CD4-positive, alpha-beta memory T cell (primary cell): Measurements from ENCODE around the gene PTPRD. TPM values are rescaled to one million over a fixed set of nuclear protein-coding genes. Genes with fewer than 3 reads are reported as not detected.

Source experiments
- CTCF ChIA-PET: fragments of 350-600 bp; sonication (Branson Sonifier 250); formaldehyde crosslinking; loops from one replicate; lab custom pipeline; 2021; ENCODE audit warnings: inconsistent platforms; ENCODE audit not compliant: partially characterized antibody; lab: Charles Lee
- POLR2A ChIA-PET: fragments of 350-600 bp; sonication (Branson Sonifier 250); formaldehyde crosslinking; loops from one replicate; lab custom pipeline; 2021; ENCODE audit not compliant: partially characterized antibody; lab: Charles Lee
- DNase-seq, 5 donors: peaks; one replicate each; pipeline versions ENCODE4 v3.0.0 to v3.0.0-alpha.2; 2020 to 2022; ENCODE audit warnings: mixed read lengths in 1 of 5
- H3K27ac ChIP-seq: one replicate; pipeline ENCODE4 v1.7.0; 2013; ENCODE audit warnings: low read depth, low read length
- H3K27me3 ChIP-seq: 2 replicates; pipeline ENCODE4 v1.7.0; 2013; ENCODE audit warnings: mild to moderate bottlenecking, low read length, moderate library complexity; ENCODE audit not compliant: insufficient read depth
- H3K36me3 ChIP-seq: 2 replicates; pipeline ENCODE4 v1.7.0; 2013; ENCODE audit warnings: mild to moderate bottlenecking, low read length, moderate library complexity; ENCODE audit not compliant: insufficient read depth
- H3K4me1 ChIP-seq: 2 replicates; pipeline ENCODE4 v1.7.0; 2013; ENCODE audit warnings: mild to moderate bottlenecking, low read length, moderate library complexity; ENCODE audit not compliant: insufficient read depth
- H3K4me3 ChIP-seq, 2 donors: one replicate each; pipeline ENCODE4 v1.7.0; 2013; ENCODE audit warnings: low read length in 2 of 2, mild to moderate bottlenecking in 1 of 2
- H3K9me3 ChIP-seq, 2 donors: one replicate each; pipeline ENCODE4 v1.7.0; 2013; ENCODE audit warnings: low read length in 2 of 2, control low read depth in 1 of 2; ENCODE audit not compliant: control insufficient read depth in 1 of 2
- H3K27ac Mint-ChIP-seq, 7 donors: one replicate each; pipeline ENCODE4 v1.8.0; 2020 to 2021; ENCODE audit warnings: mixed read lengths in 7 of 7, mild to moderate bottlenecking in 6 of 7, inconsistent platforms in 3 of 7, moderate library complexity in 3 of 7
- H3K27me3 Mint-ChIP-seq, 2 donors: one replicate each; pipeline ENCODE4 v1.8.0; 2020 to 2021; ENCODE audit warnings: mixed read lengths in 2 of 2
- H3K36me3 Mint-ChIP-seq, 2 donors: one replicate each; pipeline ENCODE4 v1.8.0; 2020 to 2021; ENCODE audit warnings: mixed read lengths in 2 of 2, inconsistent platforms in 1 of 2, mild to moderate bottlenecking in 1 of 2
- H3K4me1 Mint-ChIP-seq, 4 donors: one replicate each; pipeline ENCODE4 v1.8.0; 2020 to 2021; ENCODE audit warnings: mixed read lengths in 4 of 4, mild to moderate bottlenecking in 1 of 4
- H3K4me3 Mint-ChIP-seq, 8 donors: one replicate each; pipeline ENCODE4 v1.8.0; 2020 to 2021; ENCODE audit warnings: mixed read lengths in 8 of 8, mild to moderate bottlenecking in 7 of 8, moderate library complexity in 6 of 8, inconsistent platforms in 3 of 8
- H3K9me3 Mint-ChIP-seq, 8 donors: one replicate each; pipeline ENCODE4 v1.8.0; 2020 to 2021; ENCODE audit warnings: mixed read lengths in 8 of 8, mild to moderate bottlenecking in 5 of 8, inconsistent platforms in 3 of 8, moderate library complexity in 1 of 8
- intact Hi-C: fragments of 100-400 bp; cut with micrococcal nuclease; formaldehyde crosslinking; loops from one replicate; pipeline ENCODE4 v1.15.1; 2023
- polyA plus RNA-seq, 2 donors: library from polyadenylated mRNA; unstranded; fragments of 300-500 nt; fragmentation: Illumina TruSeq; gene quantifications; one replicate each; pipeline ENCODE4 v1.2.3, GENCODE V29; 2021
- total RNA-seq, 2 experiments: library from RNA; stranded (reverse); gene quantifications; one replicate each; pipeline ENCODE4 v1.2.3, GENCODE V29; 2021

PTPRD gene
- total and polyA plus RNA-seq, 4 experiments from 2014 or later: not detected

- Histone ChIP-seq H3K4me1 (no peaks in the 10 kb centered on the region), H3K27me3 (no peaks in the 10 kb centered on the region), H3K36me3 (no peaks in the 10 kb centered on the region), H3K27ac (no peak overlapping the region), H3K9me3 (no peaks in the 10 kb centered on the region), H3K4me3 (no peak overlapping the region)
- Mint-ChIP-seq H3K27ac (no peak overlapping the region), H3K36me3 (no peaks in the 10 kb centered on the region), H3K9me3 (peaks cover 0 to 10% (median 4%) of the 10 kb centered on the region in 8 donors), H3K27me3 (no peaks in the 10 kb centered on the region), H3K4me1 (no peaks in the 10 kb centered on the region), H3K4me3 (no peak overlapping the region)
- ChIA-PET POLR2A (no interaction called here), CTCF (no interaction called here)
- no peak for DNase-seq
- intact Hi-C loops: no loop called here
Observed at GRCh38 chr9:9257999-9258498, 1354.8 kb downstream of the PTPRD start.

GRCh38 chr9:9246726-9247125 lies 1366.1 kb downstream of the PTPRD start:
- H3K4me1 ChIP-seq: no peaks in the 10 kb centered on the region
- no peaks in the 10 kb centered on the region for H3K27me3 ChIP-seq
- H3K9me3 ChIP-seq: no peaks in the 10 kb centered on the region
- Mint-ChIP-seq H3K4me3 (no peak overlapping the region), H3K27ac (no peak overlapping the region), H3K9me3 (peaks cover 0 to 14% (median 3%) of the 10 kb centered on the region in 8 donors), H3K27me3 (no peaks in the 10 kb centered on the region), H3K4me1 (no peaks in the 10 kb centered on the region), H3K36me3 (no peaks in the 10 kb centered on the region)
- DNase-seq: no peak
- no peak overlapping the region for H3K4me3 ChIP-seq
- POLR2A ChIA-PET: no interaction called here
- no peaks in the 10 kb centered on the region for H3K36me3 ChIP-seq
- intact Hi-C loops: no loop called here
- CTCF ChIA-PET: no interaction called here
- no peak overlapping the region for H3K27ac ChIP-seq

- H3K9me3 Mint-ChIP-seq: peaks cover 0 to 27% (median 7%) of the 10 kb centered on the region in 8 donors
- POLR2A ChIA-PET: no interaction called here
- CTCF ChIA-PET: no interaction called here
Observed at GRCh38 chr9:9231946-9232345, 1380.9 kb downstream of the PTPRD start.

GRCh38 chr9:9229269-9229668 lies 1383.5 kb downstream of the PTPRD start:
- intact Hi-C loops: no loop called here
- DNase-seq: no peak
- Histone ChIP-seq H3K27me3 (no peaks in the 10 kb centered on the region), H3K4me3 (no peak overlapping the region), H3K4me1 (no peaks in the 10 kb centered on the region), H3K36me3 (no peaks in the 10 kb centered on the region), H3K9me3 (no peaks in the 10 kb centered on the region), H3K27ac (no peak overlapping the region)
- no peak overlapping the region for H3K27ac Mint-ChIP-seq
- POLR2A ChIA-PET: no interaction called here
- no peaks in the 10 kb centered on the region for H3K27me3 Mint-ChIP-seq
- CTCF ChIA-PET: no interaction called here
- H3K9me3 Mint-ChIP-seq: peaks cover 0 to 13% (median 6%) of the 10 kb centered on the region in 8 donors
- no peaks in the 10 kb centered on the region for H3K36me3 Mint-ChIP-seq
- no peak overlapping the region for H3K4me3 Mint-ChIP-seq
- H3K4me1 Mint-ChIP-seq: no peaks in the 10 kb centered on the region

More at GRCh38 chr9:9231946-9232345, 1380.9 kb downstream of the PTPRD start:
- no peaks in the 10 kb centered on the region for H3K4me1 Mint-ChIP-seq
- H3K4me3 Mint-ChIP-seq: no peak overlapping the region
- no peak for DNase-seq
- Histone ChIP-seq H3K9me3 (no peaks in the 10 kb centered on the region), H3K27me3 (no peaks in the 10 kb centered on the region), H3K4me3 (no peak overlapping the region), H3K36me3 (no peaks in the 10 kb centered on the region), H3K4me1 (no peaks in the 10 kb centered on the region), H3K27ac (no peak overlapping the region)
- H3K27me3 Mint-ChIP-seq: no peaks in the 10 kb centered on the region
- H3K36me3 Mint-ChIP-seq: no peaks in the 10 kb centered on the region
- H3K27ac Mint-ChIP-seq: no peak overlapping the region
- intact Hi-C loops: no loop called here

GRCh38 chr9:9223175-9223574 lies 1389.6 kb downstream of the PTPRD start:
- Mint-ChIP-seq H3K4me3 (no peak overlapping the region), H3K27me3 (no peaks in the 10 kb centered on the region), H3K4me1 (no peaks in the 10 kb centered on the region), H3K9me3 (peaks cover 0 to 3% (median 0%) of the 10 kb centered on the region in 8 donors), H3K27ac (no peak overlapping the region), H3K36me3 (no peaks in the 10 kb centered on the region)
- no peaks in the 10 kb centered on the region for H3K36me3 ChIP-seq
- H3K9me3 ChIP-seq: no peaks in the 10 kb centered on the region
- no peak for DNase-seq
- intact Hi-C loops: no loop called here
- POLR2A ChIA-PET: no interaction called here
- H3K27ac ChIP-seq: no peak overlapping the region
- H3K4me3 ChIP-seq: no peak overlapping the region
- H3K27me3 ChIP-seq: no peaks in the 10 kb centered on the region
- no peaks in the 10 kb centered on the region for H3K4me1 ChIP-seq
- CTCF ChIA-PET: no interaction called here

GRCh38 chr9:9222730-9223129 lies 1390.1 kb downstream of the PTPRD start:
- Histone ChIP-seq H3K27ac (no peak overlapping the region), H3K4me3 (no peak overlapping the region), H3K36me3 (no peaks in the 10 kb centered on the region), H3K27me3 (no peaks in the 10 kb centered on the region), H3K4me1 (no peaks in the 10 kb centered on the region), H3K9me3 (no peaks in the 10 kb centered on the region)
- POLR2A ChIA-PET: no interaction called here
- DNase-seq: no peak
- CTCF ChIA-PET: no interaction called here
- H3K27me3 Mint-ChIP-seq: no peaks in the 10 kb centered on the region
- H3K4me1 Mint-ChIP-seq: no peaks in the 10 kb centered on the region
- H3K36me3 Mint-ChIP-seq: no peaks in the 10 kb centered on the region
- intact Hi-C loops: no loop called here
- H3K4me3 Mint-ChIP-seq: no peak overlapping the region
- peaks cover 0 to 3% (median 0%) of the 10 kb centered on the region in 8 donors for H3K9me3 Mint-ChIP-seq
- H3K27ac Mint-ChIP-seq: no peak overlapping the region

GRCh38 chr9:9216934-9217333 lies 1395.9 kb downstream of the PTPRD start:
- Histone ChIP-seq H3K27me3 (no peaks in the 10 kb centered on the region), H3K4me3 (no peak overlapping the region), H3K4me1 (no peaks in the 10 kb centered on the region), H3K36me3 (no peaks in the 10 kb centered on the region), H3K27ac (no peak overlapping the region), H3K9me3 (no peaks in the 10 kb centered on the region)
- POLR2A ChIA-PET: no interaction called here
- CTCF ChIA-PET: interaction anchor here (0.5 kb wide), 1 partner anchor 1815 kb away, joined by 4 read pairs; no protein-coding TSS in a partner anchor
- Mint-ChIP-seq H3K9me3 (peaks cover 0 to 3% (median 1%) of the 10 kb centered on the region in 8 donors), H3K4me3 (no peak overlapping the region), H3K27me3 (no peaks in the 10 kb centered on the region), H3K36me3 (no peaks in the 10 kb centered on the region), H3K27ac (no peak overlapping the region), H3K4me1 (no peaks in the 10 kb centered on the region)
- DNase-seq: no peak
- intact Hi-C loops: no loop called here

GRCh38 chr9:9215050-9215449 lies 1397.8 kb downstream of the PTPRD start:
- Mint-ChIP-seq H3K4me1 (no peaks in the 10 kb centered on the region), H3K9me3 (peaks cover 0 to 6% (median 1%) of the 10 kb centered on the region in 8 donors), H3K36me3 (no peaks in the 10 kb centered on the region), H3K27ac (no peak overlapping the region), H3K27me3 (no peaks in the 10 kb centered on the region), H3K4me3 (no peak overlapping the region)
- Histone ChIP-seq H3K27me3 (no peaks in the 10 kb centered on the region), H3K9me3 (no peaks in the 10 kb centered on the region), H3K4me1 (no peaks in the 10 kb centered on the region), H3K27ac (no peak overlapping the region), H3K36me3 (no peaks in the 10 kb centered on the region), H3K4me3 (no peak overlapping the region)
- intact Hi-C loops: no loop called here
- ChIA-PET CTCF (no interaction called here), POLR2A (no interaction called here)
- DNase-seq: no peak
